HG02973 (cell line): ENCODE results near the gene GDF2.

Source experiments
- ATAC-seq: cut with Tn5 transposase; IDR thresholded peaks from one replicate; pipeline ENCODE4 v1.9.1; 2021; ENCODE audit warnings: moderate library complexity; ENCODE audit not compliant: unreplicated experiment

The GDF2 gene

GRCh38 chr10:47331954-47332353 lies 9.7 kb downstream of the GDF2 start:
- ATAC-seq: no peak

- ATAC-seq: no peak
These were observed 10.1 kb downstream of the GDF2 start for GRCh38 chr10:47332371-47332770.

GRCh38 chr10:47332946-47333345 lies 10.7 kb downstream of the GDF2 start:
- ATAC-seq: no peak

GRCh38 chr10:47333532-47333931 lies 11.3 kb downstream of the GDF2 start:
- no peak for ATAC-seq

- ATAC-seq: no peak
These were observed 12.4 kb downstream of the GDF2 start for GRCh38 chr10:47334466-47335295.

GRCh38 chr10:47335906-47336305 lies 13.7 kb downstream of the GDF2 start:
- ATAC-seq: no peak

- no peak for ATAC-seq
These were observed 14.3 kb downstream of the GDF2 start for GRCh38 chr10:47336387-47337134.

GRCh38 chr10:47337310-47337709 lies 15.1 kb downstream of the GDF2 start:
- ATAC-seq: no peak

GRCh38 chr10:47339186-47339735 lies 17.0 kb downstream of the GDF2 start:
- no peak for ATAC-seq

GRCh38 chr10:47339759-47340607 lies 17.7 kb downstream of the GDF2 start:
- ATAC-seq: no peak

- no peak for ATAC-seq
These were observed 18.4 kb downstream of the GDF2 start for GRCh38 chr10:47340608-47341170.

- ATAC-seq: no peak
These were observed 23.0 kb downstream of the GDF2 start for GRCh38 chr10:47344996-47345870.

GRCh38 chr10:47346581-47347302 lies 24.5 kb downstream of the GDF2 start:
- no peak for ATAC-seq

- no peak for ATAC-seq
These were observed 25.0 kb downstream of the GDF2 start for GRCh38 chr10:47347303-47347675.

GRCh38 chr10:47348138-47348651 lies 25.9 kb downstream of the GDF2 start, which contains the start of gene RBP3:
RBP3 (plus strand) TSS chr10:47348363; CDS start chr10:47348485, 122 bp downstream.
- ATAC-seq: no peak

- ATAC-seq: no peak
These were observed 26.6 kb downstream of the GDF2 start for GRCh38 chr10:47348661-47349470.

GRCh38 chr10:47349516-47349915 lies 27.3 kb downstream of the GDF2 start:
- ATAC-seq: no peak

GRCh38 chr10:47349941-47350371 lies 27.7 kb downstream of the GDF2 start:
- no peak for ATAC-seq
